GM12878 (cell line): ENCODE data around the gene COLQ. TPM values are rescaled to one million over a fixed set of nuclear protein-coding genes. Genes with fewer than 3 reads are reported as not detected.

Source experiments
- ATAC-seq: fragments of 200-7000 bp; cut with Tn5 transposase; 3 replicates; pipeline ENCODE4 v1.9.1; 2020; ENCODE audit warnings: mild to moderate bottlenecking, moderate library complexity
- BruUV-seq: library from RNA; stranded (reverse); fragments of 400-500 nt; replicated peaks from 2 replicates; lab custom pipeline; 2021; lab: Mats Ljungman, UMichigan
- CTCF ChIA-PET: fragments of 300-600 bp; sonication (Branson Sonifier 250); formaldehyde crosslinking; extraction: SDS; loops from one replicate; lab custom pipeline; 2021; ENCODE audit warnings: inconsistent platforms; lab: Yijun Ruan, JAX
- POLR2A ChIA-PET: fragments of 350-600 bp; formaldehyde crosslinking; extraction: SDS; loops from one replicate; lab custom pipeline; 2021; ENCODE audit warnings: inconsistent platforms; lab: Charles Lee
- RAD21 ChIA-PET: fragments of 300-600 bp; sonication (Branson Sonifier 250); formaldehyde crosslinking; loops from one replicate; lab custom pipeline; 2023; ENCODE audit warnings: antibody characterized with exemption; ENCODE audit not compliant: unreplicated experiment; lab: Charles Lee
- SMC1A ChIA-PET: fragments of 300-600 bp; sonication (Branson Sonifier 250); formaldehyde crosslinking; loops from one replicate; lab custom pipeline; 2023; ENCODE audit not compliant: unreplicated experiment, uncharacterized antibody; lab: Charles Lee
- DNase-seq: peaks from one replicate; pipeline ENCODE4 v3.0.0-alpha.2; 2011; ENCODE audit warnings: low read depth, low spot score
- FAIRE-seq: peaks from 3 replicates; lab custom pipeline; 2011; peaks lifted over from hg19 to GRCh38; lab: Jason Lieb, UNC
- H2AFZ ChIP-seq: 2 replicates; pipeline ENCODE4 v1.6.0; 2011; ENCODE audit warnings: low read depth, low read length, control low read depth; ENCODE audit not compliant: control insufficient read depth
- H3K27ac ChIP-seq: 2 replicates; pipeline ENCODE4 v1.5.1; 2011; ENCODE audit warnings: control low read depth; ENCODE audit not compliant: control insufficient read depth, insufficient read depth
- H3K27me3 ChIP-seq, 2 experiments: replicated peaks in 1 of 2; 2 replicates each; pipeline versions ENCODE4 v1.6.0 to v1.6.1; 2011; ENCODE audit warnings: low read length in 1 of 2; ENCODE audit not compliant: control insufficient read depth in 2 of 2, insufficient read depth in 2 of 2
- H3K36me3 ChIP-seq, 2 experiments: 2 replicates each; pipeline ENCODE4 v1.5.1; 2011; ENCODE audit warnings: low read length in 1 of 2; ENCODE audit not compliant: control insufficient read depth in 2 of 2, insufficient read depth in 2 of 2
- H3K4me1 ChIP-seq: 2 replicates; pipeline ENCODE4 v1.6.1; 2011; ENCODE audit warnings: mild to moderate bottlenecking, low read length, moderate library complexity, mixed read lengths; ENCODE audit not compliant: control insufficient read depth, insufficient read depth
- H3K4me2 ChIP-seq: 2 replicates; pipeline ENCODE4 v1.6.0; 2011; ENCODE audit warnings: control low read depth; ENCODE audit not compliant: control insufficient read depth, insufficient read depth
- H3K4me3 ChIP-seq: fragments of 200-600 bp; sonication (generic); 2 replicates; pipeline ENCODE4 v1.5.1; 2016
- H3K79me2 ChIP-seq: 2 replicates; pipeline ENCODE4 v1.6.0; 2011; ENCODE audit warnings: low read length; ENCODE audit not compliant: control insufficient read depth, insufficient read depth
- H3K9ac ChIP-seq: 2 replicates; pipeline ENCODE4 v1.8.0; 2011; ENCODE audit warnings: low read length, control low read depth, mixed read lengths; ENCODE audit not compliant: control insufficient read depth, insufficient read depth
- H3K9me3 ChIP-seq: replicated peaks from 3 replicates; pipeline ENCODE4 v1.5.1; 2011; ENCODE audit warnings: mild to moderate bottlenecking, low read length; ENCODE audit not compliant: control insufficient read depth, insufficient read depth
- H4K20me1 ChIP-seq: 2 replicates; pipeline ENCODE4 v1.6.0; 2011; ENCODE audit not compliant: control insufficient read depth, insufficient read depth
- ATF7 ChIP-seq: fragments of 450-650 bp; IDR thresholded peaks from 2 replicates; pipeline ENCODE4 v1.6.1; 2016; ENCODE audit warnings: low read depth, mild to moderate bottlenecking
- CHD2 ChIP-seq: IDR thresholded peaks from 2 replicates; pipeline ENCODE4 v1.6.1; 2011; ENCODE audit warnings: low read depth, low read length, improper control_type of control experiment, borderline replicate concordance
- CREB1 ChIP-seq: IDR thresholded peaks from 2 replicates; pipeline ENCODE4 v1.6.1; 2012; ENCODE audit warnings: low read depth, mild to moderate bottlenecking, inconsistent platforms
- CREM ChIP-seq: IDR thresholded peaks from 2 replicates; pipeline ENCODE4 v1.6.1; 2014; ENCODE audit warnings: antibody characterized with exemption, low read depth
- EP300 ChIP-seq, 2 experiments: fragments of 150-350 bp in 1 of 2; IDR thresholded peaks; 2 replicates each; pipeline ENCODE4 v1.6.1; 2011 to 2012; ENCODE audit warnings: low read depth in 2 of 2, low read length in 2 of 2, borderline replicate concordance in 1 of 2, improper control_type of control experiment in 1 of 2, inconsistent platforms in 1 of 2; ENCODE audit not compliant: control insufficient read depth in 1 of 2
- PAX5 ChIP-seq: IDR thresholded peaks from 2 replicates; pipeline ENCODE4 v1.6.1; 2011; ENCODE audit warnings: low read depth, low read length, borderline replicate concordance
- PRDM15 ChIP-seq: fragments of 450-650 bp; formaldehyde crosslinking; IDR thresholded peaks from 2 replicates; pipeline ENCODE4 v1.4.0; 2020; ENCODE audit warnings: mild to moderate bottlenecking, moderate library complexity
- RCOR1 ChIP-seq: conservative IDR thresholded peaks from 2 replicates; pipeline ENCODE4 v1.6.1; 2012; ENCODE audit warnings: low read depth, low read length, improper control_type of control experiment
- RUNX3 ChIP-seq: IDR thresholded peaks from 2 replicates; pipeline ENCODE4 v1.6.1; 2012; ENCODE audit warnings: low read length, inconsistent platforms
- SPI1 ChIP-seq: IDR thresholded peaks from 2 replicates; pipeline ENCODE4 v1.6.1; 2011; ENCODE audit warnings: low read depth, mild to moderate bottlenecking, low read length, moderate library complexity, borderline replicate concordance; ENCODE audit not compliant: insufficient read depth
- TCF7 ChIP-seq: IDR thresholded peaks from 2 replicates; pipeline ENCODE4 v1.6.1; 2014; ENCODE audit warnings: antibody characterized with exemption, borderline replicate concordance
- WGBS: methylation state at CpG from one replicate; pipeline ENCODE4 v1.1.6; 2016; ENCODE audit warnings: low lambda C conversion rate; ENCODE audit not compliant: insufficient replicate concordance, insufficient coverage; ENCODE audit errors: missing lambda C conversion rate; 5-methylcytosine and 5-hydroxymethylcytosine counted together
- in situ Hi-C: fragments of 300-500 bp; cut with MboI; formaldehyde crosslinking; loops from 9 replicates; pipeline ENCODE4 v1.14.3; 2018; ENCODE audit warnings: mixed read lengths
- intact Hi-C: fragments of 100-400 bp; cut with micrococcal nuclease; formaldehyde crosslinking; loops from one replicate; pipeline ENCODE4 v1.14.2; 2022; ENCODE audit not compliant: unreplicated experiment
- polyA plus RNA-seq, 11 experiments: library from polyadenylated mRNA; depleted of rRNA in 4 of 11; unstranded in 6 of 11; stranded (reverse) in 5 of 11; fragments of >200 nt; fragmentation: Nextera tagmentation in 4 of 11; fragmentation: Illumina TruSeq in 1 of 11; extraction: Ambion mirVana in 4 of 11; extraction: Trizol in 1 of 11; gene quantifications; 1 replicate in 1 of 11; 2 replicates in 10 of 11; pipeline versions ENCODE4 v1.2.1 to v1.2.3, GENCODE V29; 2011 to 2016; ENCODE audit warnings: inconsistent platforms in 2 of 11, missing spikeins in 2 of 11, low read depth in 1 of 11
- total RNA-seq, 4 experiments: library from RNA; depleted of rRNA in 3 of 4; stranded (reverse); fragments of >200 nt in 3 of 4; fragmentation: Illumina TruSeq in 1 of 4; extraction: Trizol in 1 of 4; gene quantifications; 2 replicates each; pipeline versions ENCODE4 v1.2.1 to v1.2.3, GENCODE V29; 2013 to 2021

COLQ gene
- total and polyA plus RNA-seq, 10 of the 15 experiments (the other 5 are each of a cell fraction or from before 2014, with no cell fraction given) = 0.13 to 2.7 (median 0.70) TPM

- 51% methylated on average over 8 of the region's 8 CpGs for WGBS
- H2AFZ ChIP-seq = no peak overlapping the region
- ChIA-PET SMC1A (interaction anchor here (0.8 to 1.6 kb wide), 2 partner anchors 9 to 62 kb away, joined by 3 to 8 read pairs; no protein-coding TSS in a partner anchor), RAD21 (no interaction called here), CTCF (interaction anchor here (0.9 to 1.6 kb wide), 4 partner anchors 10 to 73 kb away, joined by 3 to 5 read pairs (median 4); no protein-coding TSS in a partner anchor)
- peak; percentile 88 for ATAC-seq
- H3K27ac ChIP-seq = no peak overlapping the region
- no peak overlapping the region for H3K4me3 ChIP-seq
- no peak overlapping the region for H3K9ac ChIP-seq
- H3K4me1 ChIP-seq = peaks cover 9% of the 10 kb centered on the region
- peak; percentile 58; the same call in 1 of the 2 replicates for TF ChIP-seq SPI1
- TF ChIP-seq ATF7 = peak; percentile 49; the same call in 1 of the 2 replicates
- TF ChIP-seq CREM = 0 out of 2 replicates have a peak, but pooled peaks have one; percentile 32
- peak; percentile 43 for TF ChIP-seq RUNX3
- TF ChIP-seq RCOR1 = no peak
- TF ChIP-seq CREB1 = peak; percentile 72
- TF ChIP-seq TCF7 = no peak
- TF ChIP-seq EP300 (IDR thresholded peaks at IDR 0.05; ENCODE audit: borderline replicate concordance in 1 of 2, control insufficient read depth in 1 of 2, low read depth in 2 of 2, low read length in 2 of 2) = peak; percentile 30 to 58; a peak in 1 of 4 replicates
- TF ChIP-seq PRDM15 (CRISPR knock-in tag) = no peak
- no peak for TF ChIP-seq CHD2
- TF ChIP-seq PAX5 = peak; percentile 51; the same call in 1 of the 2 replicates
- TF ChIP-seq, all 136 proteins: peak for 7
- POLR2A ChIA-PET = interaction anchor here (1.0 kb wide), 1 partner anchor 23 kb away, joined by 3 read pairs; no protein-coding TSS in a partner anchor
- FAIRE-seq (peak; percentile 64), DNase-seq (no peak)
- H4K20me1 ChIP-seq = no peaks in the 10 kb centered on the region
- intact Hi-C loops = no loop called here
- no peaks in the 10 kb centered on the region for H3K27me3 ChIP-seq
- no peak overlapping the region for H3K4me2 ChIP-seq
- BruUV-seq = no TSS peak
- H3K79me2 ChIP-seq = no peaks in the 10 kb centered on the region
- no peaks in the 10 kb centered on the region for H3K36me3 ChIP-seq
- in situ Hi-C loops = no loop called here
- no peaks in the 10 kb centered on the region for H3K9me3 ChIP-seq
Observed at GRCh38 chr3:15491143-15491542, 30.4 kb downstream of the COLQ start.
